PC-3 (cell line): ENCODE results near the gene BRCA1. TPM values are rescaled to one million over a fixed set of nuclear protein-coding genes. Genes with fewer than 3 reads are reported as not detected.

Experiments
- ATAC-seq: fragments of 200-7000 bp; cut with Tn5 transposase; 2 replicates; pipeline ENCODE4 v1.9.1; 2020; ENCODE audit warnings: mild to moderate bottlenecking, moderate library complexity
- BruUV-seq: library from RNA; stranded (reverse); fragments of 400-500 nt; replicated peaks from 2 replicates; lab custom pipeline; 2021; lab: Mats Ljungman, UMichigan
- CTCF ChIA-PET: fragments of 300-600 bp; sonication (Branson Sonifier 250); formaldehyde crosslinking; loops from one replicate; lab custom pipeline; 2022; ENCODE audit warnings: antibody characterized with exemption; lab: Charles Lee
- POLR2A ChIA-PET: fragments of 300-600 bp; sonication (Branson Sonifier 250); formaldehyde crosslinking; loops from one replicate; lab custom pipeline; 2022; ENCODE audit warnings: antibody characterized with exemption; ENCODE audit not compliant: unreplicated experiment; lab: Charles Lee
- DNase-seq: peaks from one replicate; pipeline ENCODE4 v3.0.0-alpha.2; 2015
- H2AFZ ChIP-seq: fragments of 300-600 bp; sonication (generic); 2 replicates; pipeline ENCODE4 v1.6.0; 2016; ENCODE audit warnings: antibody characterized with exemption, low read length
- H3F3A ChIP-seq: fragments of 300-600 bp; sonication (generic); one replicate; pipeline ENCODE4 v1.6.0; 2017; ENCODE audit warnings: antibody characterized with exemption, low read length, control low read depth, mild to moderate bottlenecking; ENCODE audit not compliant: unreplicated experiment
- H3K27ac ChIP-seq: fragments of 300-600 bp; sonication (generic); 2 replicates; pipeline ENCODE4 v1.5.1; 2016; ENCODE audit warnings: mild to moderate bottlenecking, low read length
- H3K27me3 ChIP-seq: fragments of 300-600 bp; sonication (generic); 2 replicates; pipeline ENCODE4 v1.6.1; 2016; ENCODE audit warnings: low read length, mixed read lengths
- H3K36me3 ChIP-seq: fragments of 300-600 bp; sonication (generic); 2 replicates; pipeline ENCODE4 v1.6.1; 2016; ENCODE audit warnings: low read depth, mixed run types, low read length, mixed read lengths
- H3K4me1 ChIP-seq: fragments of 300-600 bp; sonication (generic); 2 replicates; pipeline ENCODE4 v1.5.1; 2016; ENCODE audit warnings: low read length; ENCODE audit not compliant: insufficient read depth
- H3K4me2 ChIP-seq: fragments of 300-600 bp; sonication (generic); 2 replicates; pipeline ENCODE4 v1.6.0; 2016; ENCODE audit warnings: low read length
- H3K4me3 ChIP-seq: fragments of 300-600 bp; sonication (generic); 2 replicates; pipeline ENCODE4 v1.5.1; 2016; ENCODE audit warnings: mild to moderate bottlenecking, low read length, mixed read lengths
- H3K79me2 ChIP-seq: fragments of 300-600 bp; sonication (generic); 2 replicates; pipeline ENCODE4 v1.6.1; 2017; ENCODE audit warnings: low read length, mixed read lengths
- H3K9ac ChIP-seq: fragments of 300-600 bp; sonication (generic); 2 replicates; pipeline ENCODE4 v1.6.0; 2016; ENCODE audit warnings: mild to moderate bottlenecking, low read length
- H3K9me2 ChIP-seq: fragments of 300-600 bp; sonication (generic); replicated peaks from 2 replicates; pipeline ENCODE4 v1.6.1; 2016; ENCODE audit warnings: mixed run types, low read length, mixed read lengths
- H3K9me3 ChIP-seq: fragments of 300-600 bp; sonication (generic); 2 replicates; pipeline ENCODE4 v1.6.1; 2016; ENCODE audit warnings: low read length, mixed read lengths
- H4K20me1 ChIP-seq: fragments of 300-600 bp; sonication (generic); 2 replicates; pipeline ENCODE4 v1.6.1; 2016; ENCODE audit warnings: low read length, mixed read lengths
- EZH2 ChIP-seq: fragments of 300-600 bp; sonication (generic); IDR thresholded peaks from one replicate; pipeline ENCODE4 v1.6.1; 2017; ENCODE audit warnings: antibody characterized with exemption, mild to moderate bottlenecking, low read length; ENCODE audit not compliant: unreplicated experiment
- EZH2phosphoT487 ChIP-seq: fragments of 300-600 bp; sonication (generic); IDR thresholded peaks from 2 replicates; pipeline ENCODE4 v1.6.1; 2018; ENCODE audit warnings: mild to moderate bottlenecking, antibody characterized with exemption, low read length, borderline replicate concordance
- intact Hi-C: fragments of 100-400 bp; cut with micrococcal nuclease; formaldehyde crosslinking; loops from 2 replicates; pipeline ENCODE4 v1.9.0; 2023
- total RNA-seq: library from RNA; depleted of rRNA; stranded (reverse); fragments of >200 nt; gene quantifications from 2 replicates; pipeline ENCODE4 v1.2.3, GENCODE V29; 2014
- TF ChIP-seq, protein P1 (sequence below): fragments of 300-600 bp; sonication (generic); conservative IDR thresholded peaks from 2 replicates; pipeline ENCODE4 v1.5.1; 2017; ENCODE audit warnings: antibody characterized with exemption, low read depth, mild to moderate bottlenecking, low read length

BRCA1 gene
- total RNA-seq, 1 experiment from 2014 or later: 36.3 TPM

DNA sequence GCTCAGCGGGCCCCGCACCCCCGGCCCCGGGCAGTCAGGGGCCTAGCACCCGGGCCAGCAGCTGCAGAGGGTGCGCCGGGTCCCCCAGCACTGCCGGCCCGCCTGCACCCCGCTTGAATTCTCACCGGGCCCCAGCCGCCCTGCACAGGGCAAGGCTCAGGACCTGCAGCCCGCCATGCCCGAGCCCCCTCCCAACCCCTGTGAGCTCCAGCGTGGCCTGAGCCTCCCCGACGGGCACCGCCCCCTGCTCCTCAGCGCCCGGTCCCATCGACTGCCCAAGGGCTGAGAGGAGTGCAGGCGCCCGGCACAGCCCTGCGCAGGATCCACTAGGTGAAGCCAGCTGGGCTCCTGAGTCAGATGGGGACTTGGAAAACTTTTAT lies 1.7 kb upstream of the BRCA1 start:
- Histone ChIP-seq H3K4me1 (no peaks in the 10 kb centered on the region; the same call in 1 of the 2 replicates), H3F3A (no peaks in the 10 kb centered on the region), H3K4me2 (peak overlapping the region; percentile 82; the same call in 1 of the 2 replicates), H3K27me3 (no peaks in the 10 kb centered on the region), H3K9ac (no peak overlapping the region), H3K36me3 (no peaks in the 10 kb centered on the region), H4K20me1 (no peaks in the 10 kb centered on the region), H3K27ac (no peak overlapping the region), H2AFZ (no peak overlapping the region), H3K9me3 (no peaks in the 10 kb centered on the region), H3K79me2 (peaks cover 57% of the 10 kb centered on the region), H3K4me3 (peak overlapping the region; percentile 83; the same call in 1 of the 2 replicates), H3K9me2 (no peaks in the 10 kb centered on the region)
- intact Hi-C loops: loop anchor here (5.0 kb wide), 1 partner anchor 105 kb away; the partner anchor contains the start of gene VAT1
- ATAC-seq (no peak), DNase-seq (no peak)
- ChIA-PET CTCF (interaction anchor here (0.6 kb wide), 1 partner anchor 43 kb away, joined by 3 read pairs; no protein-coding TSS in a partner anchor), POLR2A (no interaction called here)
- TF ChIP-seq EZH2: no peak
- TF ChIP-seq, protein P1, sequence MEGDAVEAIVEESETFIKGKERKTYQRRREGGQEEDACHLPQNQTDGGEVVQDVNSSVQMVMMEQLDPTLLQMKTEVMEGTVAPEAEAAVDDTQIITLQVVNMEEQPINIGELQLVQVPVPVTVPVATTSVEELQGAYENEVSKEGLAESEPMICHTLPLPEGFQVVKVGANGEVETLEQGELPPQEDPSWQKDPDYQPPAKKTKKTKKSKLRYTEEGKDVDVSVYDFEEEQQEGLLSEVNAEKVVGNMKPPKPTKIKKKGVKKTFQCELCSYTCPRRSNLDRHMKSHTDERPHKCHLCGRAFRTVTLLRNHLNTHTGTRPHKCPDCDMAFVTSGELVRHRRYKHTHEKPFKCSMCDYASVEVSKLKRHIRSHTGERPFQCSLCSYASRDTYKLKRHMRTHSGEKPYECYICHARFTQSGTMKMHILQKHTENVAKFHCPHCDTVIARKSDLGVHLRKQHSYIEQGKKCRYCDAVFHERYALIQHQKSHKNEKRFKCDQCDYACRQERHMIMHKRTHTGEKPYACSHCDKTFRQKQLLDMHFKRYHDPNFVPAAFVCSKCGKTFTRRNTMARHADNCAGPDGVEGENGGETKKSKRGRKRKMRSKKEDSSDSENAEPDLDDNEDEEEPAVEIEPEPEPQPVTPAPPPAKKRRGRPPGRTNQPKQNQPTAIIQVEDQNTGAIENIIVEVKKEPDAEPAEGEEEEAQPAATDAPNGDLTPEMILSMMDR: no peak
- TF ChIP-seq EZH2phosphoT487: no peak
- no TSS peak for BruUV-seq

DNA sequence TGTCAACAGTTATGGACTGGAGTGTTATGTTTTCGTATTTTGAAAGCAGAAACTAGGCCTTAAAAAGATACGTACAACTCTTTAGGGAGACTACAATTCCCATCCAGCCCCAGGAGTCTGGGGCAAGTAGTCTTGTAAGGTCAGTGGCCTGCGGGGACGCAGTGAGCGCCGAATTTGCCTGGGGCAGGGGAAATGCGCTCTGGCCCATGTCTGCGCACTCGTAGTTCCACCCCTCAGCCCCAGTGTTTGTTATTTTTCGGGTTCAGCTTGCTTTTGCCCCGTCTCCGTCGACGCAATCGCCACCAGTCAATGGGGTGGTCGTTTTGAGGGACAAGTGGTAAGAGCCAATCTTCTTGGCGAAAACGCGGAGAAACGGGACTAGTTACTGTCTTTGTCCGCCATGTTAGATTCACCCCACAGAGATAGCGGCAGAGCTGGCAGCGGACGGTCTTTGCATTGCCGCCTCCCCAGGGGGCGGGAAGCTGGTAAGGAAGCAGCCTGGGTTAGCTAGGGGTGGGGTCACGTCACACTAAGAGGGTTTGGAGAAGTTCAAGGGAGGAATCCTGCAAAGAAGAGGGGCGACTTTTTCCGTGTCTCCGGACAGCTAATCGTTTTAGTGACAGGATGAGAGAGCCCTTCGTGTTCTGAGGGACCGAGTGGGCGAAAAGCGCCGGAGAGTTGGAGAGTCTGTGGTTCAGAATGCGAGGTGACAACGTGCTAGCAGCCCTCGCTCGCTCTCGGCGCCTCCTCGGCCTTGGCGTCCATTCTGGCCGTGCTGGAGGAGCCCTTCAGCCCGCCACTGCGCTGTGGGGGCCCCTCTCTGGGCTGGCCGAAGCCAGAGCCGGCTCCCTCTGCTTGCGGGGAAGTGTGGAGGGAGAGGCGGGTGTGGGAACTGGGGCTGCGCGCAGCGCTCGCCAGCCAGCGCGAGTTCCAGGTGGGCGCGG lies 1.1 kb upstream of the BRCA1 start:
- Histone ChIP-seq H3K4me1 (no peaks in the 10 kb centered on the region; the same call in 1 of the 2 replicates), H3K79me2 (peaks cover 57% of the 10 kb centered on the region), H2AFZ (peak overlapping the region; percentile 42), H3K4me2 (peak overlapping the region; percentile 82), H3K9me2 (no peaks in the 10 kb centered on the region), H3F3A (no peaks in the 10 kb centered on the region), H3K4me3 (peak overlapping the region; percentile 83), H3K27ac (peak overlapping the region; percentile 54), H3K9me3 (no peaks in the 10 kb centered on the region), H3K9ac (peak overlapping the region; percentile 94), H3K27me3 (no peaks in the 10 kb centered on the region), H4K20me1 (no peaks in the 10 kb centered on the region), H3K36me3 (no peaks in the 10 kb centered on the region)
- ChIA-PET CTCF (no interaction called here), POLR2A (interaction anchor here (0.7 kb wide), 1 partner anchor 147 kb away, joined by 3 read pairs; no protein-coding TSS in a partner anchor)
- BruUV-seq: TSS peak; percentile 95
- intact Hi-C loops: loop anchor here (1.0 to 5.0 kb wide), 2 partner anchors 44 to 104 kb away; partner anchors contain the start of gene VAT1
- TF ChIP-seq EZH2 (no peak), EZH2phosphoT487 (no peak)
- TF ChIP-seq, protein P1: no peak
- no peak for ATAC-seq
- DNase-seq: no peak
